Activated naive CD4-positive, alpha-beta T cell (primary cell): Measurements from ENCODE around the gene CAPN11.
"Not testable (repeated sequence)": the region's sequence is repeated elsewhere in the genome, so short reads cannot be mapped to it uniquely, and the experiment has no call there.

Source experiments
- DNase-seq, 4 experiments: peaks; one replicate each; lab custom pipeline; 2025; lab: John Stamatoyannopoulos, UW

CAPN11 gene

DNA sequence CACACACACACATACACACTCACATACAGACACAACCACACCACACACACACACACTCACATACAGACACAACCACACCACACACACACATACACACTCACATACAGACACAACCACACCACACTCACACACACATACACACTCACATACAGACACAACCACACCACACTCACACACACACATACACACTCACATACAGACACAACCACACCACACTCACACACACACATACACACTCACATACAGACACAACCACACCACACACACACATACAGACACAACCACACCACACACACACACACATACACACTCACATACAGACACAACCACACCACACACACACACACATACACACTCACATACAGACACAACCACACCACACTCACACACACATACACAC lies 23.2 kb downstream of the CAPN11 start:
- not testable (repeated sequence) for DNase-seq

DNA sequence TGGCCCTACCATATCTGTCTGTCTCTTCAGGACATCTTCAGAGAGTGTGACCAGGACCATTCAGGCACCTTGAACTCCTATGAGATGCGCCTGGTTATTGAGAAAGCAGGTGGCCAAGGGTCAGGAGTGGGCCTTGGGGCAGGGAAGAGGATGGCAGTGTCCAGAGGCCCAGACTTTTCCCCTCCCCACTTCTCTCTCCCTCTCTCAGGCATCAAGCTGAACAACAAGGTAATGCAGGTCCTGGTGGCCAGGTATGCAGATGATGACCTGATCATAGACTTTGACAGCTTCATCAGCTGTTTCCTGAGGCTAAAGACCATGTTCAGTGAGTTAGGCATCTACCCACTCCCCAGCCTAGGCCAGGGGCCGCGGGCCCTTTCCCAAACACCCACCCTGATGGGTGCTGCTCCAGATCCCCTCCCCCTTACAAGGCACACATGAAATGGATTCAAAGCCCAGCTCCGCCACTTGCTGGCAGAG lies 24.3 kb downstream of the CAPN11 start:
- DNase-seq = no peak

DNA sequence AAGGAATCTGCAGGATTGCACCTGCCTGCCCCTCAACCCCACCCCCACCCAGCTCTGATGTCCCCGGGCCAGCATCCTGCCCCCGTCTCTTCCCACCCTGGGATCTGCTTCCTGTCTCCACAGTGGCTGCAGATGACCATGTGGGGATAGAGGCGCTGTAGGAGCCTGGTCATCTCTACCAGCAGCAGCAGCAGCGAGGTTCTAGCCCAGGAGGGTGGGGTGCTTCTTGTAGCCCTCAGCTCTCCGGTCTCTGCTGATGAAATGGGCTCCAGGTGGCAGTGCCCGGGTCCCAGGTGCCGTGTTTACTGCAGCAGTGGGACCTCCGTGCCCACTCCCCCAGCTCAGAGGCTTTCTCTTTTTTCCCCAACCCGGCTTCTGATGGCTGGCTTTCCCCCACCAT lies 25.2 kb downstream of the CAPN11 start:
- DNase-seq = no peak

DNA sequence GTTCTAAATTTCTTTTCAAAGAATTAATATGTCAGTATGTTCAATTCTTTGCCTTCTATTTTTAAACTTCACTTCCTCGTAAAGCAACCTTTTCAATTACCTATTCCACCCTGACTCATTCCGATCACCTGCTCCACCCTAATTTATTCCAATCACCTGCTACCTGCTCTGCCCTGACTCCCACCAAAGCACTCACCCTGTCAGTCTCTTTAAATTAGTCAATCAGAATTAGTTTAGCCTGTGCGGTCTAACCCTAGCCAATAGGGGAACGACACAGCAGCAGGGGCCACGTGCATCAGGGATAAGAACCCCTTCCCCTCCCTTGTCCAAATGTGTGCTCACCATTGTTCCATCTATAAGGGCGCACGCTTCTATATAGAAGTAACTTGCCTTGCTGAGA lies 26.7 kb downstream of the CAPN11 start:
- DNase-seq = not testable (repeated sequence)

DNA sequence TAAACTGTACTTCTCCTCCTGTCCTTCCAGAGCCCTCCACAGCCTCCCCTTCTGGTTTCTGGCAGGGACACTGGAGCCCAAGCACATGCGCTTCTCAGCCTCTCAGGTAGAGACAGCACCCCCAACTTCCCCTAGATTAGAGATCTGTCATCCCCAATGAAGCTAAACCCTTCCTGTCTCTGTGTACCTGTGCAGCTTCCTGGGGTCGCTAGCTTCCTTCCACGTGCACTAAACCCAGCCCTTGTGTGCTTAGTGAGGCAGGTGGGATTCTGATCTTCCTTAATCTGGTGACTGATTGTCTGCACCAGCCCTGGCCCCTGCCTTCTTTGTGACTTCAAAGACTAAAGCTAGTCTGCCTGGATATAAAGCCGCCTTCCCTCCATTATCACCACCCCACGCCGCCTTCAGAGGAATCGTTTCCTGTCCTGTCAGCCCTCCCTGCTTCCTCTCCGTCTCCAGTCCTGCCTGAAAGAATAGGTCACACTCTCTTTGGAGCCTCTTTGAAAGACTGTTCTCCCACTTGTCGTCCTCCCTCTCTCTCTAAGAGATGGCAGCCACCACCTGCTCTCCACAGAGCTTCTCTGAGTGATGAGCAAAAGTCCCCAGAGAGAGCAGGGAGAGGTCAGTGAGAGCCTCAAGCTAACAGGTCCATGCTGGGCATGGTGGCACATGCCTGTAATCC lies 27.5 kb downstream of the CAPN11 start:
- no peak for DNase-seq

DNA sequence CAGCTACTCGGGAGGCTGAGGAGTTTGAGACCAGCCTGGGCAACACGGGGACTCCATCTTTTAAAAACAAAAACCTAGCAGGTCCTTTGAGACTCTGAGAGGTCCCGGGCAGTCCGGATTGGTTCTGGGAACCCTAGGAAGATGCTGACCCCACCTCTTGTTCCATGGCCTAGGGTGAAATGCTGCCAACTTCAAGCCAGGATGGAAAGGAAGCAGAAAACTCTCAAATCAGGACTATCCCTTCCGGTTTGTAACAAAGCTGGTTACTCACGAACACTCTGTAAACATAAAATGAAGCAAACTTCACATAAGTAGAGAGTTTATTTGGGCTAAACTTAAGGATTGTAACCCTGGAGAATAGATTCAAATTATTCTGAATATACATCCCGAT lies 28.0 kb downstream of the CAPN11 start:
- no peak for DNase-seq

DNA sequence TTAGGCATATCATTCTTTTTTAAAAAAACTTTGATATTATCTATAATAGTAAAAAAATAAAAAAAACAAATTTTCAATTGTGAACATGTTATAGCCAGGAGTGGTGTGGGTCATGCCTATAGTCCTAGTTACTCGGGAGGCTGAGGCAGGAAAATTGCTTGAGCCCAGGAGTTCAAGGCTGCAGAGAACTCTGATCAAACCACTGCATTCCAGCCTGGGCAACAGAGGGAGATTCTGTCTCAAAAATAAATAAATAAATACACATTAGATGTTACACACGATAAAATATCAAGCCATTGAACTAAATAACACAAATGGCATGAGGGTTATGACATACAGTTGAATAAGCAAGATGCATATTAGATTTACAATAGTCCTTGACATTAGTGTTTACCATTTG lies 30.2 kb downstream of the CAPN11 start:
- DNase-seq = no peak

DNA sequence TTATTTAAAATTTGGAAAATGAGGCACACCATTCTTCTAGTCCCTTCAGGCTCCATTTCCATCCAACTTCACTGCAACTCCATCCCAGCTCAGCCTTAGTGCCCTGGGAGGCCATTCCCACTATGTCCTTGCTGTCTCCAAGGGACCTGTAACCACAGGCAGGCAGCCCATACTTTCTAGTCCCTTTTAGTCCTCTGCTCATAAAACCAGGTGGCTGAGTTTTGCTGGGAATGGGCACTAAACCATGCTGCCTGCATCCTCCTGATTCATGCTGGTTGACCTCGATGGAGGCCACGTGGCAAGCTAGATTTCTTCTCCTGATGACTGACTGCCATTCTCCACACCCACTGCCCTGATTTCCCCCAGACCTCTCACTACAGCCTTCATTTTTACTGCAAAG lies 30.6 kb downstream of the CAPN11 start:
- no peak for DNase-seq

DNA sequence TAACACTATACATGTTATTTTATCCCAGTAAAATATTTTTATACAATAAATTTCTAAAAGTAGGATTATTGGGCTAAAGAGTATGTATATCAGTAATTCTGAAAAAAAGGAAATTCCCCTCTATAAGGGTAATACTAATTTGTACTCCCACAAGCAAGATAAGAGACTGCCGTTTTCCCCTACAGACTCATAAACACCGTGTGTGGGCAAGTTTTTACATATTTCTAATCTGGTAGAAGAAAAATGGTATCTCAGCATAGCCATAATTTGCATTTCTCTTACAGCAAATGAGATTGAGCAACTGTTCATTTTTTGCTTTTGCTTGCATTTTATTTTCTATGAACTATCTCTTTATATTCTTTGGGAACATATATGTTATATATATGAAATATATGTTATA lies 32.1 kb downstream of the CAPN11 start:
- no peak for DNase-seq

DNA sequence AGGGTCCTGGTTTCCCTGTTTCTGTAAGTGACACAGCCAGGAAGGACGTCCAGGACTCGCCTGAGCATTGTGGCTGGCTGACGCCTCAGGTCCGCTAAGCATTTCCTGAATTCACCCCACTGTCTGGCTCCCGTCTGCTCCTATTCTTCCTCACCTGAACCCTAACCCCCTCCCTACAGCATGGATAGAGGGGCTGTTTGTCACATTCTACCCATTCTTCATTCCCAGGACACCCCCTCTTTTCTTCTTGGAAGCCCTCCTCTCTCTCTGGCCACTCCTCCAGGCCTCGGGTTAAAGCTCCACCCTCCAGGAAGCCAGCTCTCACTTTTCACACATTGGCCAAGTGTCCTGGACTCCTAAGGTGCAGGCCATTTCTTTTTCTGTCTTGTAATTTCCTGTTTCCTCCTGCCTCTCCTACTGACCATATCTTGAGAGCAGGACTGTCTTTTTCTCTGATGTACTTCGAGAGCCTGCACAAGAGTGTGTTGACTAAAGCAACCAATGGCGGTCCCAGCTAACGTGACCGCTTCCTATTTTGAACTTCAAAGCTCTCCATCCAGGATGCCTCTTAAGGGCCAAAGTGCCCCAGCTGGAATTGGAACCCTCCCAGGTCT lies 33.9 kb downstream of the CAPN11 start:
- no peak for DNase-seq

DNA sequence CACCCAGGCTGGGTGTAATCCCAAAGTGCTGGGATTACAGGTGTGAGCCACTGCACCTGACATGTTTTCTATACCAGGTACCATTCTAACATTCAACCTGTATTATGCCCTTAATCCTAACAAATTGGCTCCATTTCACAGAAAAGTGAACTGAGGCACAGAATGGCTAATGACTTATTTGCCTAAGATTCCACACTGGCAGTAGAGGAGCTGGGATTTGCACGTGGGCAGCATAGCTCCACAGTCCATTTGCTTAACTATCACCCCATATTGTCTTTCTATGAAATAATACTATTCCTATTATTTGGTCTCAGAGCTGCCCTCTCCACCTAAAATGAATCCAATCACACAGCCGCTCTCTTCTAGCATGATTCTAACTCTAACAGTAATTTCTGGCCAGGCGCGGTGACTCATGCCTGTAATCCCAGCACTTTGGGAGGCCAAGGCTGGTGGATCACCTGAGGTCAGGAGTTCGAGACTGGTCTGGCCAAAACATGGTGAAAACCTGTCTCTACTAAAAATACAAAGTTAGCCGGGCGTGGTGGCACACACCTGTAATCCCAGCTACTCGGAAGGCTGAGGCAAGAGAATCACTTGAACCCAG lies 34.8 kb downstream of the CAPN11 start:
- DNase-seq = no peak

DNA sequence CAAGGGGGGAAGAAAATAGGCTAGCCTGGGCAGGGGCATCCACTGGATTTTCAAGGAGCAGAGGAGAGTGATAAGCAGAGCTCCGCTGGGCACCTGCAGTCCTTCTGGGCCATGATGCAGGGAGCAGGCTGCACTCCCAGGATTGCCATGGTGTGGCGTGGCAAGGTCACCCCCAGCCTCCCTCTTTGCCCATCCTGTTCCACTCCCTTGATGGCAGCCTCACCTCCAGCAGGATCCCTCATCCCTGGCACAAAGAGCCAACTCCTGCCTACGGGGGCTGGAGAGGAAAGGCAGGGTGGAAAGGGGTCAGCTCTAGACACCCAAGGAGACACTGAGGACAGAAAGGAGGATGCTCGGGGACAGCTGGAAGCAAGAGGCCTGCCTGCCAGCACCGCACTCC lies 35.7 kb downstream of the CAPN11 start:
- DNase-seq = no peak

DNA sequence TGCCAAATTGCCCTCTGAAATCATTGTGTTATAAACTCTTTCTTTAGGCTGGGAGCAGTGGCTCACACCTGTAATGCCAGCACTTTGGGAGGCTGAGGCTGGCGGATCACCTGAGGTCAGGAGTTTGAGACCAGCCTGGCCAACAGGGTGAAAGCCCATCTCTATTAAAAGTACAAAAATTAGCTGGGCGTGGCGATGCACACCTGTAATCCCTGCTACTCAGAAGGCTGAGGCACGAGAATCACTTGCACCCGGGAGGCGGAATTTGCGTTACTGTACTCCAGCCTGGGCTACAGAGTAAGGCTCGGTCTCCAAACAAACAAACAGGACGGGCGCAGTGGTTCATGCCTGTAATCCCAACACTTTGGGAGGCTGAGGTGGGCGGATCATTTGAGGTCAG lies 37.7 kb downstream of the CAPN11 start:
- not testable (repeated sequence) for DNase-seq

DNA sequence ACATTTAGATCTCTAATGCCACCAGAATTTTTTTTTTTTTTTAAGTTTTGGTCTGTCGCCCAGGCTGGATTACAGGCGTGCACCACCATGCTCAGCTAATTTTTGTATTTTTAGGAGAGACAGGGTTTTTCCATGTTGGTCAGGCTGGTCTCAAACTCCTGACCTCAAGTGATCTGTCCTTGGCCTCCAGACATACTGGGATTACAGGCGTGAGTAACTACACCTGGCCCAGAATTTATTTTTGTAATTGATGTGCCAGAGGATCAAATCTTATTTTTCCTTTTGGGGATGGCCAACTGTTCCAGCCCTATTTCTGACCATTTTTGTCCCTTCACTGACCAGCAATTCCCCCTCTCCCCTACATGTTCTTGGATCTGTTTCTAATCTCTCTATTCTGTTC lies 40.1 kb downstream of the CAPN11 start:
- no peak for DNase-seq

DNA sequence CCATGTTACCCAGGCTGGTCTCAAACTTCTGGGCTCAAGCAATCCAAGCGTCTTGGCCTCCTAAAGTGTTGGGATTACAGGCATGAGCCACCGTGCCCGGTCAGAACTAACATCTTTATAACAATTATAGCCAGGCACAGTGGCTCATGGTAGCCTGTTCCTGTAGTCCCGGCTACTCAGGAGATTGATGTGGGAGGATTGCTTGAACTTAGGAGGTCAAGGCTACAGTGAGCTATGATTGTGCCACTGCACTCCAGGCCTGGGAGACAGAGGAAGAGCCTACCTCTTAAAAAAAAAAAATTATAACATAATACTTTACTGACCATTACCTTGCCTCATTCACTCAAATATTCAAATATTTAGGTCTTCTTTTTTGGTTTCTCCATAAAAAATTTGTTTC lies 41.3 kb downstream of the CAPN11 start:
- DNase-seq = no peak

DNA sequence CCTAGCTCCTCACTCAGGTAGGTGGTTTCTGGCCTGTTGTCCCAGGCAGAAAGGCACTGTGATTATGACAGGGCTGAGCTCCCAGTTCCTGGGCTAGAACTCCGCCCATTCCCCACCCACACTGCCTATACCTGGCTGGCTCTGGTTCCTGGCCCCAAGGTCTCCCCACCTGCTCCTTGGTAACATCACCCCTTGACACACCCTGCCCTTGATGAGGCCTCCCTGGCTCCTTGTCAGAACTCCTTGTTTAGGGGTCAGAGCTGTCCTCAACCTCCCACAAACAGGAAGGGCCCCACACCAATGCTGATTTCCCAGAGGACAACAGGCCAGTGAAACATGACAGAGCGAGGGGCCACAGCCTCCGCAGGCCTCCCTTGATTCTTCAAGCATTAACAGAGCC lies 42.6 kb downstream of the CAPN11 start:
- DNase-seq = no peak

DNA sequence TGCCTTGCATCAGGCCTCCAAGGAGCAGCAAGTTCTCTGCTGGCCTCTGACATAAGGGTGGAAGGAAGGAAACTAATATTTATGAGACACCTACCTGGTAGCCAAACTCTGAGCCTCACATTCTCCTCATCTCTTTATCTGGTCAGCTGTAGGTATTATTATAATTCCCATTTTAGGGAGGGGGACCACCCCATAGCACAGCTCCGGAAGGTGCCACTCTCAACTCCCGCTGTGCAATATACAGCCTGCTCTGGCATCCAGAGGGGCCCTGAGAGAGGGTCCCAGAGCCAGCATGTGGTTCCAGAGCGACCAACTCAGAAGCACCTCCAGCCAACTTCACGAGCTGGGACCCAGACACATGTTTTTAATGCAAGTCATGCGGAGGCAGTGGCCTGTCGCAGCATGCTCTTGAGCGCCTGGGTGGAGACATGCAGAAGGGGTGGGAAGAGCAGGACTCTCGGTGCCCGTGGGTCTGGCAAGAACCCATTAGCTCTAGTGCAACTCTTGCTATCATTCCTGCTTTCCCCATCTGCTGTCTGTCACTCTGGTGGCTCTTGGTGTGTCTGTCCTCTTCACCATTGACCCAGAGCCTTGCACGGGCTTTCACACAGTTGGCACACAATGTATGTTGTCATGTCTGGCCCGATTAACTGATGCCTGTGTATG lies 43.2 kb downstream of the CAPN11 start:
- no peak for DNase-seq

DNA sequence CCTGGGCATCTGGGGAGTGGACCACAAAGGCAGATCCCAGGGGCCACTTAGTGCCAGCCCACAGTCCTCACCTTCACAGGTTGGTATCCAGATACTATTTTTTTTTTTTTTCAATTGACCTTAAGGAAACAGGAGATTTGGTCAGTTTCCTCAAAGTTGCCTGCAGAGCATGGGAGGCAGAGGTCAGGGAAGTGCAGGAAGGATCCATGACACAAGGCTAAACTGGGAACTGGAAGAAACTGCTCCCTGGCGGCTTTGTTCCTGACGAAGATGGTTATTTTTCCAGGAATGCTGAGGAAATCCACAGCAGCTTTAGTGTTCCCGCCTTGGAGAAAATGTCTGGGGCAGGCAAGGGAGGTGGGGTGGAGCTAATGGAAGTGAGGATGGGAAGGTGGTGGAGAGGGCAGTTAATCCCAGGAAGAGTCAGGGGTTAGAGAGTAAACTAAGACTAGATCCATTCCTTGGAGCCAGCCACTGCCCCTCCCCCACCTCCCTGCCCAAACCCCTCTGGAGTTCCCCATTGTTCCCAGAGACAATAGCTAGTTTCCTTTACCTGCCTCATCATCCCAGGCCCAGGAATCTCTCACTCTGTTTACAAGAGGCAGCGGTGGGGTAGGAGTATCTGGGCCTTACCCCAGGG lies 43.8 kb downstream of the CAPN11 start:
- no peak for DNase-seq

DNA sequence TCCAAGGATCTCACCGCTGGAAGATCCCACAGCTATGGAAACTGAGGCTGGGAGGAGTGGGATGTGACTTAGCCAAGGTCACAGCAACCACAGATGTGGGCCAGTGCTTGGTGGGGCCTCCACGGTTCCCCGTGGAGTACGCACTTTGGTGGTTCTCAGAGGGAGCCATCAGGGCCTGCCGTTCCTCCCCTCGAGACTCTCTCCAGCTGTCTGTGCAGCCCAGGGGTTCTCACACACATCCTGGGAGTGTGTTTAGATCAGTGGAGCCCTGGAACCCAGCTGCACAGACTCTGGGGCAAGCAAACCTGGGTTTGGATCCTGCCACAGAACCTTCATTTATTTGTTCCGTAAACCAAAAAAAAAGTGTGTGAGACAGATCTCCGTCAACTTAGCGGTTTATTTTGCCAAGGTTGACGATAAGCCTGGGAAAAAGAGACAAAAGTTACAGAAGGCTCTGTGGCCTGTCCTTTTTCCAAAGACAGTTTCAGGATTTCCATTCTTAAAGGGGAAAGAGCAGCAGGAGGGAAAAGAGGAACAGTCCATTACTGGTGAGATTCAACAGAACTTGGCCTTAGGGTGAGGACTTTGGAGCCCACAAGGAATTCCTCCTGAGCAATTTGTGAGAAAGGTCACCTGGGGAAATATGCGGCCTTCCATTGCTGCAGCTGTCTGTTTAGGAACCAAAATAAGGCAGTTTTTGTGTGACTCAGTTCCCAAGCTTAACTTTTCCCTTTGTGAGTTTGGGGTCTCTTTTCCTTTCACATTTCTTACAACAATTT lies 44.5 kb downstream of the CAPN11 start:
- DNase-seq = no peak

DNA sequence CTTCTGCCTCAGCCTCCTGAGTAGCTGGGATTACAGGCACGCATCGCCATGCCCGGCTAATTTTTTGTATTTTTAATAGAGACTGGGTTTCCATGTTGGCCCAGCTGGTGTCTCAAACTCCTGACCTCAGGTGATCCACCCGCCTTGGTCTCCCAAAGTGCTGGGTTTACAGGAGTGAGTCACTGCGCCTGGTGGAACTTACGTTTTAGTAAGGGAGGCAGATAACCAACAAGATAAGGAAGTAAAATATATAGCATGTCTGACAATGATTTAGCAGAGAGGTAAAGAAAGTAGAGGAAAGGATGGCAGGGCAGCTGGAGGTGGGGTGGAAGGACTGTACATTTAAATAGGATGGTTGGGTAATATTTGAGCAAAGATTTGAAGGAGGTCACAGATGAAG lies 45.3 kb downstream of the CAPN11 start:
- DNase-seq = no peak

DNA sequence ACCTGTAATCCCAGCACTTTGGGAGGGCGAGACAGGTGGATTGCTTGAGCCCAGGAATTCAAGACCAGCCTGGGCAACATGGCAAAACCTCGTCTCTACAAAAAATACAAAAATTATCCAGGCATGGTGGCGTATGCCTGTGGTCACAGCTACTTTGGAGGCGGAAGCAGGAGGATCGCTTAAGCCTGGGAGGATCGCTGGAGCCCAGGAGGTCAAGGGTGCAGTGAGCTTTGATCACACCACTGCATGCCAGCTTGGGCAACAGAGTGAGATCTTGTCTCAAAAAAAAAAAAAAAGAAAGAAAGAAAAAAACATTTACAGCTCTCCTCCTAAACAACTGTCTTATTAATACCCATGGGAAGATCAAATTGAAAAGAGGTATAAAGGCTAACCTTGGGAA lies 49.3 kb downstream of the CAPN11 start:
- no peak for DNase-seq

DNA sequence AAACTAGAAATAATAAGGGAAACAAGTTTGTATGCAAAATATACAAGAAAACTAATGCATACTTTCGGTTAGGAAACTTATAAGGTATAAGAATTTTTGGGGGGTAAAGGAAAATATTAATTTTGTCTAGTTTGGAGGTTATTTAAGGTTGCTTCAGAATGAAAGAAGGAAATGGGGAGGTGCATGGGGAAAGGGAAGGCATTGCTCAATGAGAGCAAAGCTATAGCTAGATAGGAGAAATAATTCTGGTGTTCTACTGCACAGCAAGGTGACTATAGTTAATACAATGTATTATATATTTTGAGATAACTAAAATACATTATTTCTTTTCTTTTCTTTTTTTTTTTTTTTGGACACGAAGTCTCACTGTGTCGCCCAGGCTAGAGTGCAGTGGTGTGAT lies 52.7 kb downstream of the CAPN11 start:
- DNase-seq = no peak
